WERI-Rb-1 (cell line): ENCODE results near the gene YIPF1.

ENCODE experiments used
- DNase-seq: peaks from one replicate; pipeline ENCODE4 v3.0.0-alpha.2; 2020
- H3K27ac ChIP-seq: fragments of 250-450 bp; sonication (Bioruptor Pico); 2 replicates; pipeline ENCODE4 v1.5.1; 2020; ENCODE audit warnings: mild to moderate bottlenecking, moderate library complexity
- H3K27me3 ChIP-seq: fragments of 250-450 bp; sonication (Bioruptor Pico); 2 replicates; pipeline ENCODE4 v1.5.1; 2021; ENCODE audit warnings: mild to moderate bottlenecking, low read depth, moderate library complexity; ENCODE audit not compliant: insufficient read depth, severe bottlenecking
- H3K36me3 ChIP-seq: fragments of 250-450 bp; sonication (Bioruptor Pico); 2 replicates; pipeline ENCODE4 v1.5.1; 2020; ENCODE audit warnings: mild to moderate bottlenecking, moderate library complexity
- H3K4me3 ChIP-seq: 2 replicates; pipeline ENCODE4 v1.5.1; 2011; ENCODE audit warnings: low read depth, mild to moderate bottlenecking, control low read depth, low read length
- H3K9me3 ChIP-seq: fragments of 250-450 bp; sonication (Bioruptor Pico); 2 replicates; pipeline ENCODE4 v1.5.1; 2021; ENCODE audit warnings: mild to moderate bottlenecking, moderate library complexity; ENCODE audit not compliant: severe bottlenecking
- CTCF ChIP-seq: IDR thresholded peaks from 2 replicates; pipeline ENCODE4 v1.5.1; 2011; ENCODE audit warnings: low read depth, mild to moderate bottlenecking, control low read depth, inconsistent platforms, low read length

The YIPF1 gene

GRCh38 chr1:53850082-53850673 lies 39.4 kb downstream of the YIPF1 start:
- no peaks in the 10 kb centered on the region for H3K9me3 ChIP-seq
- DNase-seq = no peak
- no peak for TF ChIP-seq CTCF
- H3K27ac ChIP-seq = no peak overlapping the region
- no peak overlapping the region for H3K4me3 ChIP-seq
- no peaks in the 10 kb centered on the region for H3K36me3 ChIP-seq
- no peaks in the 10 kb centered on the region for H3K27me3 ChIP-seq

- H3K9me3 ChIP-seq = no peaks in the 10 kb centered on the region
- H3K27ac ChIP-seq = no peak overlapping the region
- TF ChIP-seq CTCF = no peak
- no peak overlapping the region for H3K4me3 ChIP-seq
- DNase-seq = no peak
- no peaks in the 10 kb centered on the region for H3K36me3 ChIP-seq
- H3K27me3 ChIP-seq = no peaks in the 10 kb centered on the region
Observed at GRCh38 chr1:53847980-53848379, 41.6 kb downstream of the YIPF1 start.

- no peak for TF ChIP-seq CTCF
- Histone ChIP-seq H3K9me3 (no peaks in the 10 kb centered on the region), H3K27ac (no peak overlapping the region), H3K27me3 (no peaks in the 10 kb centered on the region), H3K36me3 (no peaks in the 10 kb centered on the region), H3K4me3 (no peak overlapping the region)
- DNase-seq = no peak
Observed at GRCh38 chr1:53842347-53842746, 47.2 kb downstream of the YIPF1 start.

- Histone ChIP-seq H3K27ac (no peak overlapping the region), H3K9me3 (no peaks in the 10 kb centered on the region)
Observed at GRCh38 chr1:53838654-53838974, 51.0 kb downstream of the YIPF1 start.

GRCh38 chr1:53837924-53838653 lies 51.5 kb downstream of the YIPF1 start, which contains the start of gene NDC1:
Gene NDC1 (minus strand): TSS chr1:53838296. CDS start chr1:53838261, 35 bp downstream.
- peak within 1 kb of the TSS; percentile 97 for H3K27ac ChIP-seq
- peak; percentile 95 for DNase-seq
- H3K9me3 ChIP-seq = no peaks in the 10 kb centered on the region
- peak within 1 kb of the TSS; percentile 99 for H3K4me3 ChIP-seq
- peak; percentile 32; the same call in 1 of the 2 replicates for TF ChIP-seq CTCF
- no peaks in the 10 kb centered on the region for H3K36me3 ChIP-seq
- no peaks in the 10 kb centered on the region for H3K27me3 ChIP-seq

More at GRCh38 chr1:53838654-53838974, 51.0 kb downstream of the YIPF1 start:
- H3K4me3 ChIP-seq = peak overlapping the region; percentile 99; the same call in 1 of the 2 replicates
- no peak for TF ChIP-seq CTCF
- H3K36me3 ChIP-seq = no peaks in the 10 kb centered on the region
- no peaks in the 10 kb centered on the region for H3K27me3 ChIP-seq
- DNase-seq = no peak

- no peaks in the 10 kb centered on the region for H3K27me3 ChIP-seq
- no peaks in the 10 kb centered on the region for H3K9me3 ChIP-seq
- H3K4me3 ChIP-seq = peak overlapping the region; percentile 99
- no peaks in the 10 kb centered on the region for H3K36me3 ChIP-seq
- H3K27ac ChIP-seq = peak overlapping the region; percentile 97
- no peak for TF ChIP-seq CTCF
- no peak for DNase-seq
Observed at GRCh38 chr1:53837646-53837923, 52.0 kb downstream of the YIPF1 start.
